HepG2 (cell line): Measurements from ENCODE around the gene ZNF132. TPM values are rescaled to one million over a fixed set of nuclear protein-coding genes. Genes with fewer than 3 reads are reported as not detected.
A peak's percentile ranks its signal among the peaks of the same experiment; 100 is the strongest.

Experiments
- AGO2 ChIP-seq: fragments of 200-400 bp; formaldehyde crosslinking; optimal IDR thresholded peaks from 2 replicates; pipeline ENCODE3; 2017; ENCODE audit warnings: mild to moderate bottlenecking, low read depth, low read length, moderate library complexity
- ARID2 ChIP-seq: sonication (generic); formaldehyde crosslinking; IDR thresholded peaks from 2 replicates; pipeline ENCODE4 v1.8.1; 2022; ENCODE audit warnings: mild to moderate bottlenecking, missing genetic modification reagents, borderline replicate concordance
- CERS6 ChIP-seq: sonication (generic); formaldehyde crosslinking; IDR thresholded peaks from 2 replicates; pipeline ENCODE4 v1.5.0; 2020; ENCODE audit warnings: missing genetic modification reagents
- FOXP4 ChIP-seq: sonication (generic); formaldehyde crosslinking; IDR thresholded peaks from 2 replicates; pipeline ENCODE4 v1.4.0; 2020; ENCODE audit warnings: missing genetic modification reagents
- KAT7 ChIP-seq: IDR thresholded peaks from 2 replicates; pipeline ENCODE4 v1.6.1; 2018; ENCODE audit warnings: borderline replicate concordance, missing compliant biosample characterization
- KDM3A ChIP-seq: IDR thresholded peaks from 2 replicates; pipeline ENCODE4 v1.6.1; 2018; ENCODE audit warnings: low read depth, missing compliant biosample characterization
- KMT2B ChIP-seq: IDR thresholded peaks from 2 replicates; pipeline ENCODE4 v1.6.1; 2016; ENCODE audit warnings: missing genetic modification reagents, missing compliant biosample characterization
- MZF1 ChIP-seq: sonication (generic); formaldehyde crosslinking; IDR thresholded peaks from 2 replicates; pipeline ENCODE4 v1.8.1; 2023; ENCODE audit warnings: mild to moderate bottlenecking, missing genetic modification reagents, borderline replicate concordance
- NFIB ChIP-seq: sonication (generic); formaldehyde crosslinking; IDR thresholded peaks from 2 replicates; pipeline ENCODE4 v1.9.0; 2021; ENCODE audit warnings: missing genetic modification reagents, mild to moderate bottlenecking, borderline replicate concordance
- PHF20 ChIP-seq: sonication (generic); formaldehyde crosslinking; IDR thresholded peaks from 2 replicates; pipeline ENCODE4 v1.5.0; 2020; ENCODE audit warnings: mild to moderate bottlenecking, missing genetic modification reagents
- RAD21 ChIP-seq: fragments of 450-650 bp; formaldehyde crosslinking; IDR thresholded peaks from 2 replicates; pipeline ENCODE4 v1.5.0; 2020; ENCODE audit warnings: mild to moderate bottlenecking
- RARA ChIP-seq: IDR thresholded peaks from 2 replicates; pipeline ENCODE4 v1.6.1; 2016; ENCODE audit warnings: missing genetic modification reagents, missing compliant biosample characterization
- SAFB2 ChIP-seq: sonication (generic); formaldehyde crosslinking; IDR thresholded peaks from 2 replicates; pipeline ENCODE4 v1.5.1; 2020; ENCODE audit warnings: missing genetic modification reagents, low read depth, mild to moderate bottlenecking, borderline replicate concordance
- SOX6 ChIP-seq, 2 experiments: fragments of 450-650 bp in 1 of 2; sonication (generic) in 1 of 2; formaldehyde crosslinking in 1 of 2; IDR thresholded peaks; 2 replicates each; pipeline versions ENCODE4 v1.4.0 to v1.6.1; 2017 to 2020; ENCODE audit warnings: antibody characterized with exemption in 1 of 2, mild to moderate bottlenecking in 1 of 2, missing genetic modification reagents in 1 of 2
- TBX2 ChIP-seq: sonication (generic); formaldehyde crosslinking; IDR thresholded peaks from 2 replicates; pipeline ENCODE4 v1.5.0; 2020; ENCODE audit warnings: missing genetic modification reagents, mild to moderate bottlenecking, borderline replicate concordance
- THAP11 ChIP-seq: IDR thresholded peaks from 2 replicates; pipeline ENCODE4 v1.6.1; 2016; ENCODE audit warnings: missing biosample characterization, missing genetic modification reagents
- ZNF124 ChIP-seq: sonication (generic); formaldehyde crosslinking; IDR thresholded peaks from 2 replicates; pipeline ENCODE4 v1.4.0; 2020; ENCODE audit warnings: missing genetic modification reagents
- ZNF143 ChIP-seq: sonication (generic); formaldehyde crosslinking; IDR thresholded peaks from 2 replicates; pipeline ENCODE4 v1.4.0; 2020; ENCODE audit warnings: missing genetic modification reagents
- ZNF180 ChIP-seq: sonication (generic); formaldehyde crosslinking; IDR thresholded peaks from 2 replicates; pipeline ENCODE4 v1.4.0; 2020; ENCODE audit warnings: low read depth, missing genetic modification reagents, borderline replicate concordance
- ZNF20 ChIP-seq: sonication (generic); formaldehyde crosslinking; IDR thresholded peaks from 2 replicates; pipeline ENCODE4 v1.4.0; 2020; ENCODE audit warnings: mild to moderate bottlenecking, moderate library complexity, missing genetic modification reagents
- ZNF264 ChIP-seq: sonication (generic); formaldehyde crosslinking; IDR thresholded peaks from 2 replicates; pipeline ENCODE4 v1.4.0; 2020; ENCODE audit warnings: missing genetic modification reagents
- ZNF343 ChIP-seq: sonication (generic); formaldehyde crosslinking; IDR thresholded peaks from 2 replicates; pipeline ENCODE4 v1.4.0; 2020; ENCODE audit warnings: mild to moderate bottlenecking, missing genetic modification reagents
- ZNF713 ChIP-seq: sonication (generic); formaldehyde crosslinking; IDR thresholded peaks from 2 replicates; pipeline ENCODE4 v1.4.0; 2020; ENCODE audit warnings: mild to moderate bottlenecking, missing genetic modification reagents
- polyA plus RNA-seq, 8 experiments: library from polyadenylated mRNA; depleted of rRNA in 3 of 8; stranded (reverse) in 7 of 8; unstranded in 1 of 8; fragments of >200 nt; fragmentation: Illumina TruSeq in 4 of 8; extraction: Trizol in 4 of 8; gene quantifications; 2 replicates each; pipeline versions ENCODE4 v1.2.1 to v1.2.3, GENCODE V29; 2011 to 2016; ENCODE audit warnings: low read depth in 4 of 8, missing spikeins in 1 of 8, mixed read lengths in 1 of 8; ENCODE audit not compliant: insufficient read depth in 1 of 8
- total RNA-seq, 5 experiments: library from RNA; depleted of rRNA; stranded (reverse); fragments of >200 nt; fragmentation: Illumina TruSeq; extraction: Trizol; gene quantifications; 2 replicates each; pipeline ENCODE4 v1.2.3, GENCODE V29; 2016; ENCODE audit warnings: low read depth in 1 of 5
- TF ChIP-seq, protein P1 (sequence below), 2 experiments: fragments of 450-650 bp in 1 of 2; sonication (generic) in 1 of 2; formaldehyde crosslinking; IDR thresholded peaks; 2 replicates each; pipeline versions ENCODE4 v1.5.0 to v1.8.0; 2020 to 2022; ENCODE audit warnings: mild to moderate bottlenecking in 1 of 2, missing genetic modification reagents in 1 of 2

Gene ZNF132
- total and polyA plus RNA-seq, 2 of the 13 experiments (the other 11 are each of a cell fraction or from before 2014, with no cell fraction given) = not detected

GRCh38 chr19:58386576-58387337, 53.2 kb downstream of the ZNF132 start, which contains the start of gene RPS5 (continued):
- TF ChIP-seq SOX6 (IDR thresholded peaks at IDR 0.05) = no peak
- TF ChIP-seq SOX6 (CRISPR knock-in tag; IDR thresholded peaks at IDR 0.05) = peak; percentile 46
- peak; percentile 99 for TF ChIP-seq AGO2
- TF ChIP-seq, protein P1, sequence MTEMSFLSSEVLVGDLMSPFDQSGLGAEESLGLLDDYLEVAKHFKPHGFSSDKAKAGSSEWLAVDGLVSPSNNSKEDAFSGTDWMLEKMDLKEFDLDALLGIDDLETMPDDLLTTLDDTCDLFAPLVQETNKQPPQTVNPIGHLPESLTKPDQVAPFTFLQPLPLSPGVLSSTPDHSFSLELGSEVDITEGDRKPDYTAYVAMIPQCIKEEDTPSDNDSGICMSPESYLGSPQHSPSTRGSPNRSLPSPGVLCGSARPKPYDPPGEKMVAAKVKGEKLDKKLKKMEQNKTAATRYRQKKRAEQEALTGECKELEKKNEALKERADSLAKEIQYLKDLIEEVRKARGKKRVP (CRISPR knock-in tag; IDR thresholded peaks at IDR 0.05) = peak in 1 of 2 experiments; percentile 56; a peak in 1 of 4 replicates
- 0 out of 2 replicates have a peak, but pooled peaks have one; percentile 56 for TF ChIP-seq ZNF20 (CRISPR knock-in tag)
- peak; percentile 54 for TF ChIP-seq KMT2B (CRISPR knock-in tag)
- TF ChIP-seq ZNF124 (CRISPR knock-in tag) = peak; percentile 49; the same call in 1 of the 2 replicates
- TF ChIP-seq THAP11 (CRISPR knock-in tag) = peak; percentile 96
- TF ChIP-seq TBX2 (CRISPR knock-in tag) = peak; percentile 60
- no peak for TF ChIP-seq NFIB (CRISPR knock-in tag)
- no peak for TF ChIP-seq CERS6 (CRISPR knock-in tag)
- peak; percentile 77; the same call in 1 of the 2 replicates for TF ChIP-seq KDM3A
- 0 out of 2 replicates have a peak, but pooled peaks have one; percentile 32 for TF ChIP-seq ZNF180 (CRISPR knock-in tag)
- TF ChIP-seq ZNF713 (CRISPR knock-in tag) = 0 out of 2 replicates have a peak, but pooled peaks have one; percentile 26
- 0 out of 2 replicates have a peak, but pooled peaks have one; percentile 14 for TF ChIP-seq FOXP4 (CRISPR knock-in tag)
- 0 out of 2 replicates have a peak, but pooled peaks have one; percentile 24 for TF ChIP-seq RARA (CRISPR knock-in tag)
- no peak; the same call in none of the 2 replicates for TF ChIP-seq RAD21 (CRISPR knock-in tag)
- peak; percentile 80 for TF ChIP-seq PHF20 (CRISPR knock-in tag)
- peak; percentile 90 for TF ChIP-seq KAT7
- TF ChIP-seq ZNF343 (CRISPR knock-in tag) = peak; percentile 43; the same call in 1 of the 2 replicates
- peak; percentile 77 for TF ChIP-seq ZNF143 (CRISPR knock-in tag)
- no peak for TF ChIP-seq ZNF264 (CRISPR knock-in tag)
- no peak for TF ChIP-seq SAFB2 (CRISPR knock-in tag)
- peak; percentile 13; the same call in 1 of the 2 replicates for TF ChIP-seq ARID2
- no peak for TF ChIP-seq MZF1 (CRISPR knock-in tag)
